Mammary epithelial cell (primary cell): ENCODE data around the gene IL20RB.

Source experiments
- CTCF ChIP-seq, 2 donors: IDR thresholded peaks in 1 of 2; conservative IDR thresholded peaks in 1 of 2; 2 replicates each; pipeline ENCODE4 v1.5.1; 2011 to 2012; ENCODE audit warnings: inconsistent platforms in 2 of 2, low read length in 2 of 2, mild to moderate bottlenecking in 2 of 2, control low read depth in 1 of 2, low read depth in 1 of 2; ENCODE audit not compliant: insufficient read depth in 1 of 2; ENCODE audit errors: extremely low read depth in 1 of 2
- EZH2 ChIP-seq: IDR thresholded peaks from 2 replicates; pipeline ENCODE4 v1.6.1; 2012; ENCODE audit warnings: low read length, inconsistent platforms, borderline replicate concordance

GRCh38 chr3:136916223-136916622 is 41.6 kb upstream of the IL20RB start:
- no peak for TF ChIP-seq CTCF (conservative IDR thresholded peaks at IDR 0.05 in 1 of 2, IDR thresholded peaks at IDR 0.05 in 1 of 2; ENCODE audit: extremely low read depth in 1 of 2, insufficient read depth in 1 of 2, low read depth in 1 of 2, low read length in 2 of 2)
- no peak for TF ChIP-seq EZH2
